Neural crest cell (in vitro differentiated cells): Measurements from ENCODE around the gene CNTN4. TPM values are rescaled to one million over a fixed set of nuclear protein-coding genes. Genes with fewer than 3 reads are reported as not detected.

Experiments used
- DNase-seq: peaks from one replicate; pipeline ENCODE4 v3.0.0; 2021; ENCODE audit warnings: low read depth, mixed read lengths, low spot score
- H3K27ac Mint-ChIP-seq: one replicate; pipeline ENCODE4 v1.8.0; 2021; ENCODE audit warnings: mild to moderate bottlenecking, mixed read lengths; ENCODE audit not compliant: unreplicated experiment
- H3K27me3 Mint-ChIP-seq: 2 replicates; pipeline ENCODE4 v1.8.0; 2021; ENCODE audit warnings: low read depth, mild to moderate bottlenecking, mixed read lengths
- H3K36me3 Mint-ChIP-seq: 2 replicates; pipeline ENCODE4 v1.8.0; 2021; ENCODE audit warnings: low read depth, mild to moderate bottlenecking, mixed read lengths
- H3K4me1 Mint-ChIP-seq: 2 replicates; pipeline ENCODE4 v1.8.0; 2021; ENCODE audit warnings: mixed read lengths
- H3K4me3 Mint-ChIP-seq: one replicate; pipeline ENCODE4 v1.8.0; 2021; ENCODE audit warnings: mild to moderate bottlenecking, mixed read lengths
- H3K9me3 Mint-ChIP-seq: 2 replicates; pipeline ENCODE4 v1.8.0; 2021; ENCODE audit warnings: mixed read lengths
- CTCF ChIP-seq: fragments of 200-600 bp; sonication (generic); conservative IDR thresholded peaks from 2 replicates; pipeline ENCODE4 v1.5.0; 2021; ENCODE audit warnings: antibody characterized with exemption, mild to moderate bottlenecking
- total RNA-seq: library from RNA; stranded (reverse); gene quantifications from 2 replicates; pipeline ENCODE4 v1.2.1, GENCODE V29; 2021

Gene CNTN4
- total RNA-seq, 1 donor from 2014 or later, result 2.9 TPM

DNA sequence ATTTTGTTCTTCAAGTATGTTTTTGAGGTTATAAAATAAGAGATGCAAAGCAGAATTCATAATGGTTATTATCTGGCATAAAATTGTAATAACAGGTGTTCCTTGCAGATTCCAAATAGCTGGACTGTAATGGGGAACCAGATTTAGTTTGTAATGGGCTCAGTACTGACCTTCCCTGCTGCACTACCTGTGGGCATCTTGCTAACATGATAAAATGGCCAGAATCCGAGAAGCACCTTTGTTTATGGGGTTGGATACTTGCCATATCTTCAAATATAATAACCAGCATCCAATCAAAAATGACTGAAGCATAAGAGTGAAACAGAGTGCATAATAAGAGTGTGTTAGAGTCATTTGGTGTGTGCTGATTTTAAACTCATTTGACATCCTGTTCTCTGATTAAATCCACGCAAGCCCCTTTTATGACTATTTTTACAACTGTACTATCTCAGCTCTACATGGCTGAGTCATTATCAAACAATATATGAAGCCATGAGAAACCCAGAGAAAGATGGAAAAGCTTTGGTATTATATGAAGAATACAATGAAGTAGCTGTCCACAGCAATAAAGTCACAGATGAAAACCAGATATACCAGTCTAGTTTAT is 292.4 kb downstream of the CNTN4 start:
- Mint-ChIP-seq H3K9me3 (no peaks in the 10 kb centered on the region), H3K4me3 (no peak overlapping the region), H3K36me3 (no peaks in the 10 kb centered on the region), H3K4me1 (no peaks in the 10 kb centered on the region), H3K27ac (no peak overlapping the region), H3K27me3 (no peaks in the 10 kb centered on the region)
- no peak for DNase-seq
- no peak for TF ChIP-seq CTCF

DNA sequence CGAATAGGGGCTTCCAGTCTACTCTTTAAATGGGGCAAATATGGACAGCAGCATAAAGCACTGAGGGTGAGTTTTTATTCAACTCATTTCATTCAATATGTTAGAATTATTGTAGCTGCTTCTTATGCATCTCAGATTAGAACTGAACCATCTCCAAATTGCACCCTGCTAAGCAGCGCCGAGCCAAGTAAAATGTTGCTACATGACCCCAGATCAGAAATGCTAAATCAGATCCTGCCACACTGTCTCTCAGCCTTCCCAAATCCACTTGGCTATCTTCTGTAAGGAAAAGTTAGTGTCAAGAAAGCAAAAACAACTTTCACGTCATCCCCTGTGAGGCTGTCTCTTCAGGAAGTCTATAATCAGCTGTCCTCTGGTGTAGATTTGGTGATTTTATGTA is 293.2 kb downstream of the CNTN4 start:
- Mint-ChIP-seq H3K9me3 (no peaks in the 10 kb centered on the region), H3K4me3 (no peak overlapping the region), H3K36me3 (no peaks in the 10 kb centered on the region), H3K27me3 (no peaks in the 10 kb centered on the region), H3K4me1 (no peaks in the 10 kb centered on the region), H3K27ac (no peak overlapping the region)
- TF ChIP-seq CTCF, result no peak
- DNase-seq, result no peak

DNA sequence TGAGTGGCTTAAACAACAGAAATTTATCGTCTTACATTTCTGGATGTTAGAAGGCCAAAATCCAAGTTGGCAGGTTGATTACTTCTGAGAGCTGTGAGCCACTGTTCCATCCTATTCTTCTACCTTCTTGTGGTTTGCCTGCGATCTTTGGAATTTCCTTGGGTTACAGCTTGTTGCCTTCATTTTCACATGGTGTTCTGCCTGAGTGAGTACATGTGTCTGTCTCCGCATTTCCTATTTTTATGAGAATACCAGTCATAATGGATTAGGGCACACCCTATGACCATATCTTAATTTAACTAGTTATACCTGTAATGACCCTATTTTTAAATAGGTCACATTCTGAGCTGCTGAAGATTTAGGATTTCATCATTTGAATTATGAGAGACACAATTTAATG is 294.3 kb downstream of the CNTN4 start:
- Mint-ChIP-seq H3K9me3 (no peaks in the 10 kb centered on the region), H3K4me1 (no peaks in the 10 kb centered on the region), H3K4me3 (no peak overlapping the region), H3K36me3 (no peaks in the 10 kb centered on the region), H3K27me3 (no peaks in the 10 kb centered on the region), H3K27ac (no peak overlapping the region)
- DNase-seq, result no peak
- no peak for TF ChIP-seq CTCF

DNA sequence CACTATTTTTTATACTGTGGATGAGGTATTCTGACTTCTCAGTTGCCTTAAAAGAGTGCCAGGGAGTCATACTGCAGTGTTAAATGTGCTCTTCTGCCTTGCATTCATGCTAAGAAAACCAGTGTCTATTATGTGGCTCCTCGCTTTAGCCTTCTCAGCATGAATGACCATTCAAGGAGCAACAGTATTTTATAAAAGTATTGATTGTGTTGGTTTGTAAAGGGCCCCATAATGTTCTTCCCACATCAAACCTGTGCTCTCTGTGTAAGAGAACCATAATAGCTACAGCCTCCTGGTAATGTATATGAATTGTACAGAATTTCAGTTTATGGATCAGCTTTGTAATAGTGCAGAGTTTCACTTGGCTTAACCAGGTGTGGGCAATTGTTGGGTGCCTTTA is 316.4 kb downstream of the CNTN4 start:
- H3K9me3 Mint-ChIP-seq, result no peaks in the 10 kb centered on the region
- no peak overlapping the region for H3K27ac Mint-ChIP-seq
- H3K27me3 Mint-ChIP-seq, result no peaks in the 10 kb centered on the region
- DNase-seq, result no peak
- no peaks in the 10 kb centered on the region for H3K36me3 Mint-ChIP-seq
- peaks cover 4% of the 10 kb centered on the region for H3K4me1 Mint-ChIP-seq
- TF ChIP-seq CTCF, result no peak
- no peak overlapping the region for H3K4me3 Mint-ChIP-seq

- no peaks in the 10 kb centered on the region for H3K4me1 Mint-ChIP-seq
- TF ChIP-seq CTCF, result no peak
- H3K4me3 Mint-ChIP-seq, result no peak overlapping the region
- H3K27ac Mint-ChIP-seq, result no peak overlapping the region
- no peak for DNase-seq
- H3K27me3 Mint-ChIP-seq, result no peaks in the 10 kb centered on the region
- H3K9me3 Mint-ChIP-seq, result peaks cover 2% of the 10 kb centered on the region
- peaks cover 2% of the 10 kb centered on the region for H3K36me3 Mint-ChIP-seq
Observed at GRCh38 chr3:2420919-2421318, 322.3 kb downstream of the CNTN4 start.
